Adrenal gland (tissue), 5 donors: Measurements from ENCODE around the gene FOXRED2.

Source experiments
- POLR2A ChIP-seq, 2 donors: fragments of 450-650 bp; IDR thresholded peaks; one replicate each; pipeline ENCODE4 v1.6.1; 2017; ENCODE audit warnings: antibody characterized with exemption in 2 of 2, mild to moderate bottlenecking in 2 of 2, moderate library complexity in 1 of 2
- TF ChIP-seq, protein P1 (sequence below), 6 experiments: fragments of 450-650 bp in 4 of 6; fragments of 200-600 bp in 2 of 6; sonication (generic) in 1 of 6; IDR thresholded peaks; 1 replicate in 5 of 6; 2 replicates in 1 of 6; pipeline versions ENCODE4 v1.5.1 to v1.8.0; 2016 to 2021; ENCODE audit warnings: antibody characterized with exemption in 6 of 6, mild to moderate bottlenecking in 2 of 6, moderate library complexity in 1 of 6
- donor health status: DM: no; HTN: no; CAD: no.

DNA sequence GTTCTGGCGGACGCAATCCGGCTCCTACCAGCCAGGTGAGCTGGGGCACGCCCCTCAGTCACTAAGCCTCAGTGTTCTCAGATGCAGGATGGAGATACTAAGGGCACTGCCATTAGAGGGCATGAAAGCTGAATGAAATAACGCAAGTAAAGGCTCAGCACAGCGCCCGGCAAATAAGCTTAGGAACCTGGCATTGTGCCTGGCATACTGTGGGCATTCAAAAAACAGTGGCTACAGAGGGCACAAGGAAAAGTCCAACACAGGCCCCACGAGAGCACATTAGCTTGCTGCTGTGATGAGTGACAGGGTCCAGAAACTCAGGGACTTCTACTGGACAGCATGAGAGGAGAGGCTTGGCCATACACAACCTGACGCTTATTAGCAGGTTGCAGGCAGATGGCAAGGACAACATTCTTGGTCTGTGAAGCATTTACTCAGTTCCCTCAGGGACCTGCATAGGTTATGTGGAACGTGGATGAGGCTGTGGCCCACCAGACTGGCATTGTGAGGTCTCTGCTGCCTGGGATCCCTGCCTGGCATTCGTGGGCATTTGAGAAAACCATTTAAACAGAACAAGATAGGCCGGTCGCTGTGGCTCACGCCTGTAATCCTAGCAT, 37.6 kb downstream of the FOXRED2 start:
- TF ChIP-seq, protein P1, sequence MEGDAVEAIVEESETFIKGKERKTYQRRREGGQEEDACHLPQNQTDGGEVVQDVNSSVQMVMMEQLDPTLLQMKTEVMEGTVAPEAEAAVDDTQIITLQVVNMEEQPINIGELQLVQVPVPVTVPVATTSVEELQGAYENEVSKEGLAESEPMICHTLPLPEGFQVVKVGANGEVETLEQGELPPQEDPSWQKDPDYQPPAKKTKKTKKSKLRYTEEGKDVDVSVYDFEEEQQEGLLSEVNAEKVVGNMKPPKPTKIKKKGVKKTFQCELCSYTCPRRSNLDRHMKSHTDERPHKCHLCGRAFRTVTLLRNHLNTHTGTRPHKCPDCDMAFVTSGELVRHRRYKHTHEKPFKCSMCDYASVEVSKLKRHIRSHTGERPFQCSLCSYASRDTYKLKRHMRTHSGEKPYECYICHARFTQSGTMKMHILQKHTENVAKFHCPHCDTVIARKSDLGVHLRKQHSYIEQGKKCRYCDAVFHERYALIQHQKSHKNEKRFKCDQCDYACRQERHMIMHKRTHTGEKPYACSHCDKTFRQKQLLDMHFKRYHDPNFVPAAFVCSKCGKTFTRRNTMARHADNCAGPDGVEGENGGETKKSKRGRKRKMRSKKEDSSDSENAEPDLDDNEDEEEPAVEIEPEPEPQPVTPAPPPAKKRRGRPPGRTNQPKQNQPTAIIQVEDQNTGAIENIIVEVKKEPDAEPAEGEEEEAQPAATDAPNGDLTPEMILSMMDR (IDR thresholded peaks at IDR 0.05): no peak
- TF ChIP-seq POLR2A (IDR thresholded peaks at IDR 0.05): no peak
